Type B pancreatic cell (in vitro differentiated cells): Measurements from ENCODE around the gene PPP1R26. TPM values are rescaled to one million over a fixed set of nuclear protein-coding genes. Genes with fewer than 3 reads are reported as not detected.
"Not testable (repeated sequence)": the region's sequence is repeated elsewhere in the genome, so short reads cannot be mapped to it uniquely, and the experiment has no call there.

ENCODE experiments used
- DNase-seq: peaks from one replicate; pipeline ENCODE4 v3.0.0; 2021; ENCODE audit warnings: mixed read lengths; ENCODE audit not compliant: unreplicated experiment; ENCODE audit errors: extremely low spot score
- H3K27ac Mint-ChIP-seq: 2 replicates; pipeline ENCODE4 v1.8.0; 2021; ENCODE audit warnings: mild to moderate bottlenecking, mixed read lengths
- H3K27me3 Mint-ChIP-seq: 2 replicates; pipeline ENCODE4 v1.8.0; 2021; ENCODE audit warnings: mixed read lengths
- H3K36me3 Mint-ChIP-seq: 2 replicates; pipeline ENCODE4 v1.8.0; 2021; ENCODE audit warnings: mixed read lengths
- H3K4me1 Mint-ChIP-seq: one replicate; pipeline ENCODE4 v1.8.0; 2021; ENCODE audit warnings: mixed read lengths; ENCODE audit not compliant: unreplicated experiment
- H3K4me3 Mint-ChIP-seq: 2 replicates; pipeline ENCODE4 v1.8.0; 2021; ENCODE audit warnings: mild to moderate bottlenecking, mixed read lengths
- H3K9me3 Mint-ChIP-seq: 2 replicates; pipeline ENCODE4 v1.8.0; 2021; ENCODE audit warnings: mixed read lengths
- CTCF ChIP-seq: fragments of 200-600 bp; sonication (generic); conservative IDR thresholded peaks from 2 replicates; pipeline ENCODE4 v1.5.0; 2021; ENCODE audit warnings: antibody characterized with exemption, mild to moderate bottlenecking
- total RNA-seq: library from RNA; stranded (reverse); gene quantifications from 2 replicates; pipeline ENCODE4 v1.2.1, GENCODE V29; 2021; ENCODE audit warnings: low replicate concordance

The PPP1R26 gene
- total RNA-seq, 1 donor from 2014 or later = 24.2 TPM

GRCh38 chr9:135530146-135530545, 50.6 kb downstream of the PPP1R26 start:
- TF ChIP-seq CTCF = no peak
- DNase-seq = peak; percentile 16

GRCh38 chr9:135531096-135531495, 51.5 kb downstream of the PPP1R26 start:
- H3K27ac Mint-ChIP-seq = no peak overlapping the region
- H3K4me1 Mint-ChIP-seq = no peaks in the 10 kb centered on the region
- peak; percentile 61 for DNase-seq
- no peaks in the 10 kb centered on the region for H3K9me3 Mint-ChIP-seq
- no peak for TF ChIP-seq CTCF
- H3K27me3 Mint-ChIP-seq = peaks cover 9% of the 10 kb centered on the region
- H3K4me3 Mint-ChIP-seq = no peak overlapping the region
- no peaks in the 10 kb centered on the region for H3K36me3 Mint-ChIP-seq

More at GRCh38 chr9:135530146-135530545, 50.6 kb downstream of the PPP1R26 start:
- no peak overlapping the region for H3K27ac Mint-ChIP-seq
- no peaks in the 10 kb centered on the region for H3K36me3 Mint-ChIP-seq
- H3K4me3 Mint-ChIP-seq = no peak overlapping the region
- no peaks in the 10 kb centered on the region for H3K4me1 Mint-ChIP-seq
- H3K27me3 Mint-ChIP-seq = peaks cover 8% of the 10 kb centered on the region
- no peaks in the 10 kb centered on the region for H3K9me3 Mint-ChIP-seq

- Mint-ChIP-seq H3K4me1 (no peaks in the 10 kb centered on the region), H3K27ac (no peak overlapping the region), H3K27me3 (peaks cover 26% of the 10 kb centered on the region), H3K36me3 (no peaks in the 10 kb centered on the region), H3K9me3 (no peaks in the 10 kb centered on the region), H3K4me3 (no peak overlapping the region)
- no peak for TF ChIP-seq CTCF
- DNase-seq = no peak
Observed at GRCh38 chr9:135533113-135533512, 53.5 kb downstream of the PPP1R26 start.

GRCh38 chr9:135533674-135534073, 54.1 kb downstream of the PPP1R26 start:
- Mint-ChIP-seq H3K4me1 (no peaks in the 10 kb centered on the region), H3K27ac (no peak overlapping the region), H3K36me3 (no peaks in the 10 kb centered on the region), H3K27me3 (peaks cover 31% of the 10 kb centered on the region), H3K4me3 (no peak overlapping the region), H3K9me3 (no peaks in the 10 kb centered on the region)
- DNase-seq = no peak
- TF ChIP-seq CTCF = no peak

GRCh38 chr9:135534192-135534711, 54.7 kb downstream of the PPP1R26 start:
- peaks cover 34% of the 10 kb centered on the region for H3K27me3 Mint-ChIP-seq
- H3K9me3 Mint-ChIP-seq, H3K36me3 Mint-ChIP-seq, H3K4me1 Mint-ChIP-seq, H3K27ac Mint-ChIP-seq, H3K4me3 Mint-ChIP-seq: not testable (repeated sequence)
- peak; percentile 55 for DNase-seq

DNA sequence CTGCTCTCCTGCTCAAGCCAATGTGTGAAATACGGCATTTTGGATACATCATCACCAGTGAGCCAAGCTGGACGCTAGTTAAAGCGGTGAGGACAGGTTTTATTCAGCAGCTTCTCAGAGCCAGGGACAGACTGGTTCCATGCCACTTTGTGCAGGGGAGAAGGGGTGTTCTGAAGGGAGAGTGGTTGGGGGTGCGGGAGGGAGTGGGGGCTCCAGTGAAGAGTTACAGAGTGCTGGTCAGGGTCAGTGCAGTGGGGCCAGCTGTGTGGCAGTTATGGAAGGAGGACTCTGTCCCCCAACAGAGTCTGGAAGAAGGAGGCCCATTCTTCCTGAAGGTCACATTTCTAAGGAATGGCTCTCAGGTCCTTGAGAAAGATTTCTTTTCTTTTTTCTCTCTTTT, 55.2 kb downstream of the PPP1R26 start:
- H3K9me3 Mint-ChIP-seq, H3K4me1 Mint-ChIP-seq, H3K27ac Mint-ChIP-seq, H3K4me3 Mint-ChIP-seq, H3K36me3 Mint-ChIP-seq: not testable (repeated sequence)
- H3K27me3 Mint-ChIP-seq = peaks cover 37% of the 10 kb centered on the region
- peak; percentile 43 for DNase-seq

GRCh38 chr9:135535631-135536030, 56.0 kb downstream of the PPP1R26 start:
- not testable (repeated sequence) for H3K4me3 Mint-ChIP-seq, H3K9me3 Mint-ChIP-seq, H3K27ac Mint-ChIP-seq, H3K4me1 Mint-ChIP-seq, H3K36me3 Mint-ChIP-seq
- DNase-seq = peak; percentile 44
- H3K27me3 Mint-ChIP-seq = peaks cover 42% of the 10 kb centered on the region
